ENCODE measurements around the gene DUS2. TPM values are rescaled to one million over a fixed set of nuclear protein-coding genes. Genes with fewer than 3 reads are reported as not detected.

The DUS2 gene
- total RNA-seq, 1 experiment from 2014 or later, result 27.9 TPM

DNA sequence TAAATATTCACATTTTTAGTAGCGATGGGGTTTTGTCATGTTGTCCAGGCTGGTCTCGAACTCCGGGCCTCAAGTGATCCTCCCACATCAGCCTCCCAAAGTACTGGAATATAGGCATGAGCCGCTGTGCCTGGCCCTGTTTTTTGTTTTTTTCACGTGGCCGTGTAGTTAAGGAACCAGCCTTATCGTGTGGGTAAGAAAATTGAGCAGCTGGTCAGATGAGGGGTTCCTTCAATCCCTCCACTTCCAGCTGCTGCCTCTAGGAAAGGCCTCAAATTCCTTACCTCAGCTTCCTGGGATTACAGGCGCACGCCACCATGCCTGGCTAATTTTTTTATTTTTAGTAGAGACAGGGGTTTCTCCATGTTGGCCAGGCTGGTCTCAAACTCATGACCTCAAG is 17.9 kb upstream of the DUS2 start:
- CTCF ChIA-PET, result interaction anchor here (0.7 to 3.8 kb wide), 5 partner anchors 11 to 242 kb away, joined by 3 to 17 read pairs (median 5); partner anchors contain the start of gene DUS2
- Mint-ChIP-seq H3K4me1 (peaks cover 14% of the 10 kb centered on the region), H3K36me3 (no peaks in the 10 kb centered on the region), H3K4me3 (no peak overlapping the region), H3K27ac (no peak overlapping the region; the same call in 1 of the 2 replicates), H3K9me3 (no peaks in the 10 kb centered on the region), H3K27me3 (ENCODE audit: low read depth) (no peaks in the 10 kb centered on the region; the same call in 1 of the 2 replicates)
- DNase-seq (ENCODE audit: low spot score), result no peak
- POLR2A ChIA-PET, result no interaction called here
- ATAC-seq, result no peak
- TF ChIP-seq, protein P1, sequence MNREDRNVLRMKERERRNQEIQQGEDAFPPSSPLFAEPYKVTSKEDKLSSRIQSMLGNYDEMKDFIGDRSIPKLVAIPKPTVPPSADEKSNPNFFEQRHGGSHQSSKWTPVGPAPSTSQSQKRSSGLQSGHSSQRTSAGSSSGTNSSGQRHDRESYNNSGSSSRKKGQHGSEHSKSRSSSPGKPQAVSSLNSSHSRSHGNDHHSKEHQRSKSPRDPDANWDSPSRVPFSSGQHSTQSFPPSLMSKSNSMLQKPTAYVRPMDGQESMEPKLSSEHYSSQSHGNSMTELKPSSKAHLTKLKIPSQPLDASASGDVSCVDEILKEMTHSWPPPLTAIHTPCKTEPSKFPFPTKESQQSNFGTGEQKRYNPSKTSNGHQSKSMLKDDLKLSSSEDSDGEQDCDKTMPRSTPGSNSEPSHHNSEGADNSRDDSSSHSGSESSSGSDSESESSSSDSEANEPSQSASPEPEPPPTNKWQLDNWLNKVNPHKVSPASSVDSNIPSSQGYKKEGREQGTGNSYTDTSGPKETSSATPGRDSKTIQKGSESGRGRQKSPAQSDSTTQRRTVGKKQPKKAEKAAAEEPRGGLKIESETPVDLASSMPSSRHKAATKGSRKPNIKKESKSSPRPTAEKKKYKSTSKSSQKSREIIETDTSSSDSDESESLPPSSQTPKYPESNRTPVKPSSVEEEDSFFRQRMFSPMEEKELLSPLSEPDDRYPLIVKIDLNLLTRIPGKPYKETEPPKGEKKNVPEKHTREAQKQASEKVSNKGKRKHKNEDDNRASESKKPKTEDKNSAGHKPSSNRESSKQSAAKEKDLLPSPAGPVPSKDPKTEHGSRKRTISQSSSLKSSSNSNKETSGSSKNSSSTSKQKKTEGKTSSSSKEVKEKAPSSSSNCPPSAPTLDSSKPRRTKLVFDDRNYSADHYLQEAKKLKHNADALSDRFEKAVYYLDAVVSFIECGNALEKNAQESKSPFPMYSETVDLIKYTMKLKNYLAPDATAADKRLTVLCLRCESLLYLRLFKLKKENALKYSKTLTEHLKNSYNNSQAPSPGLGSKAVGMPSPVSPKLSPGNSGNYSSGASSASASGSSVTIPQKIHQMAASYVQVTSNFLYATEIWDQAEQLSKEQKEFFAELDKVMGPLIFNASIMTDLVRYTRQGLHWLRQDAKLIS (CRISPR knock-in tag; IDR thresholded peaks at IDR 0.05; ENCODE audit: borderline replicate concordance), result no peak
- TF ChIP-seq ATF1 (CRISPR knock-in tag; IDR thresholded peaks at IDR 0.05), result no peak
- no peak for TF ChIP-seq ZNF263 (CRISPR knock-in tag; IDR thresholded peaks at IDR 0.05; ENCODE audit: low read depth)

DNA sequence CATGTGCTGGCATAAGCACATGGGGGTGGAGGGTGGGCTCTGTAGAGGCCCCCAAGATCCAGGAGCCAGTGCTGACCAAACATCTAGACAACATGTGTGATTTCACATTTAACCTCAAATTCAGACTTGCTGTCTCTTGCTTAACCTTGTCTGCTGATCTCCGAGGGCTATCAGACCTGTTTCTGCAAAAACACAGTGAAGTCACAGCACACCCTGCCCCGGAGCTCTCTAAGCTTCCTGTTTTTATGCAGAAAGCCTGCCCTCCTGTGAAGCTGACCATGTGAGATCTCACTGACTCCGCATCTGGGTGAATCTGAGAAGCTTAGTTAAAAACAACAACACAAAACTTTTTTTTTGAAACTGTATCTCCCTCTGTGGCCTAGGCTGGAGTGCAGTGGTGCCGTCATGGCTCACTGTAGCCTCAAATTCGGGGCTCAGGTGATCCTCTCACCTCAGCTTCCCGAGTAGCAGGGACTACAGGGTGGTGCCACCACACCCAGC is 17.2 kb upstream of the DUS2 start:
- peak overlapping the region; percentile 48 for H3K27ac Mint-ChIP-seq
- POLR2A ChIA-PET, result no interaction called here
- peak; percentile 66 for ATAC-seq
- CTCF ChIA-PET, result interaction anchor here (1.5 to 3.8 kb wide), 4 partner anchors 12 to 35 kb away, joined by 4 to 17 read pairs (median 7); partner anchors contain the start of gene DUS2
- TF ChIP-seq, protein P2, sequence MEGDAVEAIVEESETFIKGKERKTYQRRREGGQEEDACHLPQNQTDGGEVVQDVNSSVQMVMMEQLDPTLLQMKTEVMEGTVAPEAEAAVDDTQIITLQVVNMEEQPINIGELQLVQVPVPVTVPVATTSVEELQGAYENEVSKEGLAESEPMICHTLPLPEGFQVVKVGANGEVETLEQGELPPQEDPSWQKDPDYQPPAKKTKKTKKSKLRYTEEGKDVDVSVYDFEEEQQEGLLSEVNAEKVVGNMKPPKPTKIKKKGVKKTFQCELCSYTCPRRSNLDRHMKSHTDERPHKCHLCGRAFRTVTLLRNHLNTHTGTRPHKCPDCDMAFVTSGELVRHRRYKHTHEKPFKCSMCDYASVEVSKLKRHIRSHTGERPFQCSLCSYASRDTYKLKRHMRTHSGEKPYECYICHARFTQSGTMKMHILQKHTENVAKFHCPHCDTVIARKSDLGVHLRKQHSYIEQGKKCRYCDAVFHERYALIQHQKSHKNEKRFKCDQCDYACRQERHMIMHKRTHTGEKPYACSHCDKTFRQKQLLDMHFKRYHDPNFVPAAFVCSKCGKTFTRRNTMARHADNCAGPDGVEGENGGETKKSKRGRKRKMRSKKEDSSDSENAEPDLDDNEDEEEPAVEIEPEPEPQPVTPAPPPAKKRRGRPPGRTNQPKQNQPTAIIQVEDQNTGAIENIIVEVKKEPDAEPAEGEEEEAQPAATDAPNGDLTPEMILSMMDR (IDR thresholded peaks at IDR 0.05), result no peak
- TF ChIP-seq, protein P3, sequence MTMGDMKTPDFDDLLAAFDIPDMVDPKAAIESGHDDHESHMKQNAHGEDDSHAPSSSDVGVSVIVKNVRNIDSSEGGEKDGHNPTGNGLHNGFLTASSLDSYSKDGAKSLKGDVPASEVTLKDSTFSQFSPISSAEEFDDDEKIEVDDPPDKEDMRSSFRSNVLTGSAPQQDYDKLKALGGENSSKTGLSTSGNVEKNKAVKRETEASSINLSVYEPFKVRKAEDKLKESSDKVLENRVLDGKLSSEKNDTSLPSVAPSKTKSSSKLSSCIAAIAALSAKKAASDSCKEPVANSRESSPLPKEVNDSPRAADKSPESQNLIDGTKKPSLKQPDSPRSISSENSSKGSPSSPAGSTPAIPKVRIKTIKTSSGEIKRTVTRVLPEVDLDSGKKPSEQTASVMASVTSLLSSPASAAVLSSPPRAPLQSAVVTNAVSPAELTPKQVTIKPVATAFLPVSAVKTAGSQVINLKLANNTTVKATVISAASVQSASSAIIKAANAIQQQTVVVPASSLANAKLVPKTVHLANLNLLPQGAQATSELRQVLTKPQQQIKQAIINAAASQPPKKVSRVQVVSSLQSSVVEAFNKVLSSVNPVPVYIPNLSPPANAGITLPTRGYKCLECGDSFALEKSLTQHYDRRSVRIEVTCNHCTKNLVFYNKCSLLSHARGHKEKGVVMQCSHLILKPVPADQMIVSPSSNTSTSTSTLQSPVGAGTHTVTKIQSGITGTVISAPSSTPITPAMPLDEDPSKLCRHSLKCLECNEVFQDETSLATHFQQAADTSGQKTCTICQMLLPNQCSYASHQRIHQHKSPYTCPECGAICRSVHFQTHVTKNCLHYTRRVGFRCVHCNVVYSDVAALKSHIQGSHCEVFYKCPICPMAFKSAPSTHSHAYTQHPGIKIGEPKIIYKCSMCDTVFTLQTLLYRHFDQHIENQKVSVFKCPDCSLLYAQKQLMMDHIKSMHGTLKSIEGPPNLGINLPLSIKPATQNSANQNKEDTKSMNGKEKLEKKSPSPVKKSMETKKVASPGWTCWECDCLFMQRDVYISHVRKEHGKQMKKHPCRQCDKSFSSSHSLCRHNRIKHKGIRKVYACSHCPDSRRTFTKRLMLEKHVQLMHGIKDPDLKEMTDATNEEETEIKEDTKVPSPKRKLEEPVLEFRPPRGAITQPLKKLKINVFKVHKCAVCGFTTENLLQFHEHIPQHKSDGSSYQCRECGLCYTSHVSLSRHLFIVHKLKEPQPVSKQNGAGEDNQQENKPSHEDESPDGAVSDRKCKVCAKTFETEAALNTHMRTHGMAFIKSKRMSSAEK (CRISPR knock-in tag; IDR thresholded peaks at IDR 0.05; ENCODE audit: borderline replicate concordance), result no peak
- TF ChIP-seq, protein P4, sequence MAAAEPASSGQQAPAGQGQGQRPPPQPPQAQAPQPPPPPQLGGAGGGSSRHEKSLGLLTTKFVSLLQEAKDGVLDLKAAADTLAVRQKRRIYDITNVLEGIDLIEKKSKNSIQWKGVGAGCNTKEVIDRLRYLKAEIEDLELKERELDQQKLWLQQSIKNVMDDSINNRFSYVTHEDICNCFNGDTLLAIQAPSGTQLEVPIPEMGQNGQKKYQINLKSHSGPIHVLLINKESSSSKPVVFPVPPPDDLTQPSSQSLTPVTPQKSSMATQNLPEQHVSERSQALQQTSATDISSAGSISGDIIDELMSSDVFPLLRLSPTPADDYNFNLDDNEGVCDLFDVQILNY (CRISPR knock-in tag; IDR thresholded peaks at IDR 0.05), result no peak
- TF ChIP-seq, protein P5, sequence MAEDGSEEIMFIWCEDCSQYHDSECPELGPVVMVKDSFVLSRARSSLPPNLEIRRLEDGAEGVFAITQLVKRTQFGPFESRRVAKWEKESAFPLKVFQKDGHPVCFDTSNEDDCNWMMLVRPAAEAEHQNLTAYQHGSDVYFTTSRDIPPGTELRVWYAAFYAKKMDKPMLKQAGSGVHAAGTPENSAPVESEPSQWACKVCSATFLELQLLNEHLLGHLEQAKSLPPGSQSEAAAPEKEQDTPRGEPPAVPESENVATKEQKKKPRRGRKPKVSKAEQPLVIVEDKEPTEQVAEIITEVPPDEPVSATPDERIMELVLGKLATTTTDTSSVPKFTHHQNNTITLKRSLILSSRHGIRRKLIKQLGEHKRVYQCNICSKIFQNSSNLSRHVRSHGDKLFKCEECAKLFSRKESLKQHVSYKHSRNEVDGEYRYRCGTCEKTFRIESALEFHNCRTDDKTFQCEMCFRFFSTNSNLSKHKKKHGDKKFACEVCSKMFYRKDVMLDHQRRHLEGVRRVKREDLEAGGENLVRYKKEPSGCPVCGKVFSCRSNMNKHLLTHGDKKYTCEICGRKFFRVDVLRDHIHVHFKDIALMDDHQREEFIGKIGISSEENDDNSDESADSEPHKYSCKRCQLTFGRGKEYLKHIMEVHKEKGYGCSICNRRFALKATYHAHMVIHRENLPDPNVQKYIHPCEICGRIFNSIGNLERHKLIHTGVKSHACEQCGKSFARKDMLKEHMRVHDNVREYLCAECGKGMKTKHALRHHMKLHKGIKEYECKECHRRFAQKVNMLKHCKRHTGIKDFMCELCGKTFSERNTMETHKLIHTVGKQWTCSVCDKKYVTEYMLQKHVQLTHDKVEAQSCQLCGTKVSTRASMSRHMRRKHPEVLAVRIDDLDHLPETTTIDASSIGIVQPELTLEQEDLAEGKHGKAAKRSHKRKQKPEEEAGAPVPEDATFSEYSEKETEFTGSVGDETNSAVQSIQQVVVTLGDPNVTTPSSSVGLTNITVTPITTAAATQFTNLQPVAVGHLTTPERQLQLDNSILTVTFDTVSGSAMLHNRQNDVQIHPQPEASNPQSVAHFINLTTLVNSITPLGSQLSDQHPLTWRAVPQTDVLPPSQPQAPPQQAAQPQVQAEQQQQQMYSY (CRISPR knock-in tag; IDR thresholded peaks at IDR 0.05), result no peak
- TF ChIP-seq ZNF423 (CRISPR knock-in tag; IDR thresholded peaks at IDR 0.05) (no peak), SP1 (CRISPR knock-in tag; conservative IDR thresholded peaks at IDR 0.05) (no peak), GTF2I (CRISPR knock-in tag; conservative IDR thresholded peaks at IDR 0.05) (no peak)
- TF ChIP-seq, protein P6, sequence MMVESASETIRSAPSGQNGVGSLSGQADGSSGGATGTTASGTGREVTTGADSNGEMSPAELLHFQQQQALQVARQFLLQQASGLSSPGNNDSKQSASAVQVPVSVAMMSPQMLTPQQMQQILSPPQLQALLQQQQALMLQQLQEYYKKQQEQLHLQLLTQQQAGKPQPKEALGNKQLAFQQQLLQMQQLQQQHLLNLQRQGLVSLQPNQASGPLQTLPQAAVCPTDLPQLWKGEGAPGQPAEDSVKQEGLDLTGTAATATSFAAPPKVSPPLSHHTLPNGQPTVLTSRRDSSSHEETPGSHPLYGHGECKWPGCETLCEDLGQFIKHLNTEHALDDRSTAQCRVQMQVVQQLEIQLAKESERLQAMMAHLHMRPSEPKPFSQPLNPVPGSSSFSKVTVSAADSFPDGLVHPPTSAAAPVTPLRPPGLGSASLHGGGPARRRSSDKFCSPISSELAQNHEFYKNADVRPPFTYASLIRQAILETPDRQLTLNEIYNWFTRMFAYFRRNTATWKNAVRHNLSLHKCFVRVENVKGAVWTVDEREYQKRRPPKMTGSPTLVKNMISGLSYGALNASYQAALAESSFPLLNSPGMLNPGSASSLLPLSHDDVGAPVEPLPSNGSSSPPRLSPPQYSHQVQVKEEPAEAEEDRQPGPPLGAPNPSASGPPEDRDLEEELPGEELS (CRISPR knock-in tag; IDR thresholded peaks at IDR 0.05), result no peak
- TF ChIP-seq, protein P7, sequence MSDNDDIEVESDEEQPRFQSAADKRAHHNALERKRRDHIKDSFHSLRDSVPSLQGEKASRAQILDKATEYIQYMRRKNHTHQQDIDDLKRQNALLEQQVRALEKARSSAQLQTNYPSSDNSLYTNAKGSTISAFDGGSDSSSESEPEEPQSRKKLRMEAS (CRISPR knock-in tag; IDR thresholded peaks at IDR 0.05), result no peak
- no peak for DNase-seq (ENCODE audit: low spot score)
- peaks cover 14% of the 10 kb centered on the region for H3K4me1 Mint-ChIP-seq
- no peaks in the 10 kb centered on the region for H3K9me3 Mint-ChIP-seq
- no peak overlapping the region for H3K4me3 Mint-ChIP-seq
- H3K36me3 Mint-ChIP-seq, result no peaks in the 10 kb centered on the region
- no peaks in the 10 kb centered on the region; the same call in 1 of the 2 replicates for H3K27me3 Mint-ChIP-seq (ENCODE audit: low read depth)
